HEK293 (cell line): ENCODE measurements around the gene ADAMTS2.

Experiments
- CTCF ChIA-PET: fragments of 350-600 bp; formaldehyde crosslinking; extraction: SDS; loops from one replicate; lab custom pipeline; 2021; ENCODE audit warnings: antibody characterized with exemption; lab: Yijun Ruan, JAX
- POLR2A ChIA-PET: fragments of 300-600 bp; formaldehyde crosslinking; extraction: SDS; loops from one replicate; lab custom pipeline; 2020; ENCODE audit warnings: antibody characterized with exemption, inconsistent platforms; lab: Yijun Ruan, JAX
- H3K27ac ChIP-seq: fragments of 200-500 bp; sonication (Bioruptor generic); 2 replicates; pipeline ENCODE4 v1.5.1; 2014; ENCODE audit warnings: low read depth, low read length, control low read depth, inconsistent platforms; ENCODE audit errors: extremely low read depth
- H3K36me3 ChIP-seq, 2 experiments: fragments of 200-500 bp in 1 of 2; sonication (Bioruptor generic) in 1 of 2; 1 replicate in 1 of 2; 2 replicates in 1 of 2; pipeline ENCODE4 v1.5.1; 2014 to 2017; ENCODE audit warnings: inconsistent platforms in 2 of 2, low read length in 2 of 2; ENCODE audit not compliant: control insufficient read depth in 2 of 2, insufficient read depth in 1 of 2
- H3K4me1 ChIP-seq: fragments of 200-500 bp; sonication (Bioruptor generic); 2 replicates; pipeline ENCODE4 v1.5.1; 2014; ENCODE audit warnings: mild to moderate bottlenecking, low read length, inconsistent platforms; ENCODE audit not compliant: control insufficient read depth, insufficient read depth
- H3K4me3 ChIP-seq: 2 replicates; pipeline ENCODE4 v1.5.1; 2011; ENCODE audit warnings: low read depth, mild to moderate bottlenecking, control low read depth, low read length, moderate library complexity
- H3K9me3 ChIP-seq: fragments of 200-500 bp; sonication (Bioruptor generic); 2 replicates; pipeline ENCODE4 v1.5.1; 2014; ENCODE audit warnings: low read depth, low read length, inconsistent platforms; ENCODE audit not compliant: control insufficient read depth, insufficient read depth
- MYNN ChIP-seq: fragments of 450-650 bp; formaldehyde crosslinking; IDR thresholded peaks from 2 replicates; pipeline ENCODE4 v1.5.1; 2016; ENCODE audit warnings: missing biosample characterization, missing genetic modification characterization, borderline replicate concordance
- SP2 ChIP-seq: fragments of 450-650 bp; formaldehyde crosslinking; IDR thresholded peaks from 2 replicates; pipeline ENCODE4 v1.5.1; 2016; ENCODE audit warnings: missing biosample characterization, missing genetic modification characterization
- TRIM28 ChIP-seq: IDR thresholded peaks from 2 replicates; pipeline ENCODE4 v1.6.1; 2011; ENCODE audit warnings: low read length, control low read depth, borderline replicate concordance
- ZNF132 ChIP-seq: fragments of 450-650 bp; formaldehyde crosslinking; IDR thresholded peaks from 2 replicates; pipeline ENCODE4 v1.5.1; 2017; ENCODE audit warnings: missing biosample characterization, missing genetic modification characterization, borderline replicate concordance
- ZNF157 ChIP-seq: fragments of 450-650 bp; formaldehyde crosslinking; IDR thresholded peaks from 2 replicates; pipeline ENCODE4 v1.5.1; 2016; ENCODE audit warnings: missing biosample characterization, missing genetic modification characterization
- ZNF324 ChIP-seq: fragments of 450-650 bp; formaldehyde crosslinking; IDR thresholded peaks from 2 replicates; pipeline ENCODE4 v1.5.1; 2016; ENCODE audit warnings: missing biosample characterization, missing genetic modification characterization
- ZNF354C ChIP-seq: fragments of 450-650 bp; formaldehyde crosslinking; IDR thresholded peaks from 2 replicates; pipeline ENCODE4 v1.5.1; 2016; ENCODE audit warnings: missing biosample characterization, missing genetic modification characterization, low read depth, borderline replicate concordance
- ZNF366 ChIP-seq: fragments of 450-650 bp; formaldehyde crosslinking; conservative IDR thresholded peaks from 2 replicates; pipeline ENCODE4 v1.5.1; 2016; ENCODE audit warnings: missing biosample characterization, missing genetic modification characterization
- ZNF394 ChIP-seq: fragments of 450-650 bp; formaldehyde crosslinking; IDR thresholded peaks from 2 replicates; pipeline ENCODE4 v1.5.1; 2016; ENCODE audit warnings: missing biosample characterization, missing genetic modification characterization, mild to moderate bottlenecking, moderate library complexity, borderline replicate concordance
- ZNF416 ChIP-seq: fragments of 450-650 bp; formaldehyde crosslinking; IDR thresholded peaks from 2 replicates; pipeline ENCODE4 v1.5.1; 2016; ENCODE audit warnings: missing biosample characterization, missing genetic modification characterization
- ZNF558 ChIP-seq: fragments of 450-650 bp; formaldehyde crosslinking; IDR thresholded peaks from 2 replicates; pipeline ENCODE4 v1.5.1; 2016; ENCODE audit warnings: missing biosample characterization, missing genetic modification characterization
- ZNF571 ChIP-seq: fragments of 450-650 bp; formaldehyde crosslinking; IDR thresholded peaks from 2 replicates; pipeline ENCODE4 v1.5.0; 2017; ENCODE audit warnings: missing biosample characterization, missing genetic modification characterization
- ZNF600 ChIP-seq: fragments of 450-650 bp; formaldehyde crosslinking; IDR thresholded peaks from 2 replicates; pipeline ENCODE4 v1.5.1; 2016; ENCODE audit warnings: missing biosample characterization, missing genetic modification characterization
- ZNF629 ChIP-seq: fragments of 450-650 bp; formaldehyde crosslinking; IDR thresholded peaks from 2 replicates; pipeline ENCODE4 v1.5.1; 2017; ENCODE audit warnings: missing biosample characterization, missing genetic modification characterization
- ZNF658 ChIP-seq: fragments of 450-650 bp; formaldehyde crosslinking; IDR thresholded peaks from 2 replicates; pipeline ENCODE4; 2016; ENCODE audit warnings: missing biosample characterization, missing genetic modification characterization
- ZNF701 ChIP-seq: fragments of 450-650 bp; formaldehyde crosslinking; IDR thresholded peaks from 2 replicates; pipeline ENCODE4 v1.5.1; 2016; ENCODE audit warnings: missing biosample characterization, missing genetic modification characterization
- ZNF791 ChIP-seq: fragments of 450-650 bp; formaldehyde crosslinking; IDR thresholded peaks from 2 replicates; pipeline ENCODE4 v1.5.1; 2016; ENCODE audit warnings: missing biosample characterization, missing genetic modification characterization
- TF ChIP-seq, protein P1 (sequence below): fragments of 450-650 bp; formaldehyde crosslinking; optimal IDR thresholded peaks from 2 replicates; pipeline ENCODE3; 2016; ENCODE audit warnings: missing biosample characterization, mild to moderate bottlenecking, missing genetic modification characterization
- TF ChIP-seq, protein P2 (sequence below): fragments of 450-650 bp; formaldehyde crosslinking; IDR thresholded peaks from 2 replicates; pipeline ENCODE4 v1.5.1; 2016; ENCODE audit warnings: missing biosample characterization, missing genetic modification characterization, borderline replicate concordance
- TF ChIP-seq, protein P3 (sequence below): fragments of 450-650 bp; formaldehyde crosslinking; IDR thresholded peaks from 2 replicates; pipeline ENCODE4 v1.5.1; 2016; ENCODE audit warnings: missing biosample characterization, missing genetic modification characterization

ADAMTS2 gene

DNA sequence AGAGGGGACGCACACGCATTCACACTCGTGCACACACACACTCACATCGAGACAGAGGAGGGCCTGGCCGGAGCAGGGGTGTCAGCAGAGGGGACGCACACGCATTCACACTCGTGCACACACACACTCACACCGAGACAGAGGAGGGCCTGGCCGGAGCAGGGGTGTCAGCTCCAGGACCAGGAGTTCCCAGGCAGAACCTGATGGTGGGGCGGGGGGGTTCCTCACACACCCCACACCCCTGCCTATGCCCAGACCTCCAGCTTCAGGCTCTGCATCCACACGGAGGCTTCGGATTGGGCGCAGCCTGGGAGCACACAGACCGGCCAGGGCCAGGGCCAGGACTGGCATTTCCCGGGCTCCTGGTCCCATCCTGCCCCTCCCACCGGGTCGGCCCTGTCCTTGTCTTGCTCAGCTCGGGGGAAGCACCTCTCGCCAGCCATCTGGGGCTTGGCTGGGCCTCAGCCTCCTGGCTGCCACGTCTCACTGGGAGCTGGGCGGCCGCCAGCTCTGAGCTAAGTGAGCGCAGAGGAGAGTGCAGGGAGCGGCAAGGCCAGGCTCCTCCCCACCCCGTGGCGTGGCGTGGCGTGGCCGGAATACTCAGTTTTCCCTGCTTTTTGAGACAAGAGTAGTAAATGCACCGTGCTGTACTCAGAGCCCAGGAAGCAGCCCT, 31.3 kb downstream of the ADAMTS2 start (continued):
- no peak for TF ChIP-seq ZNF629

DNA sequence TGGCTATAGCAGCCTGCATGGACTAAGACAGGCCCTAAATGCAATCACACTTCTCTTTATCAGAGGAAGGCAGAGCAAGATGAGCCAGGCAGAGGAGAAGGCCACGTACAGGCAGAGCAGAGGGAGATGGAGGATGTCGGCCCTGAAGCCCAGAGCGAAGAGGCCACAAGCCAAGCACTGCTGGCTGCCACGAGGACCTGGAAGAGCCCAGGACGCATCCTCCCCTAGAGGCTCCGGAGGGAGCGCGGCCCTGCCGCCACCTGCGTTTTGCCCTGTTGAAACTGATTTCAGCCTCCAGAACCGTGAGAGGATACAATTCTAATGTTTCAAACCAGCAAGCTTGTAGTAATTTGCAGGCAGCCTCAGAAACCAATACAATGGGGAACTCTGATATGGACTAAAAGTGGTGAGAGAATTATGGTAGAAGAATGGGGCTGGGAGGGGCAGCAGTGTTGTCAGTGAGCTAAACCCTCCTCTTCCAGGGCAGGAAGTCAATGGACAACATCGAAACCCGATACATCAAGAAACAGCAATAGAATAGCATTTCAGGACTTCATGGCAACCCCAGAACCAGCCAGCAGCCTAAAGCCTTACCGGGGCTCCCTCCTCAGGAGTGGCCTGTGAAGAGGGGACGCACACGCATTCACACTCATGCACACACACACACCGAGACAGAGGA, 32.6 kb downstream of the ADAMTS2 start:
- CTCF ChIA-PET: no interaction called here
- Histone ChIP-seq H3K27ac (no peak overlapping the region), H3K9me3 (no peaks in the 10 kb centered on the region), H3K4me1 (no peaks in the 10 kb centered on the region), H3K36me3 (no peaks in the 10 kb centered on the region), H3K4me3 (no peak overlapping the region)
- TF ChIP-seq ZNF324 (tag by site-specific recombination): no peak
- TF ChIP-seq ZNF701 (tag by site-specific recombination): no peak
- TF ChIP-seq ZNF600 (tag by site-specific recombination): no peak
- TF ChIP-seq, protein P1, sequence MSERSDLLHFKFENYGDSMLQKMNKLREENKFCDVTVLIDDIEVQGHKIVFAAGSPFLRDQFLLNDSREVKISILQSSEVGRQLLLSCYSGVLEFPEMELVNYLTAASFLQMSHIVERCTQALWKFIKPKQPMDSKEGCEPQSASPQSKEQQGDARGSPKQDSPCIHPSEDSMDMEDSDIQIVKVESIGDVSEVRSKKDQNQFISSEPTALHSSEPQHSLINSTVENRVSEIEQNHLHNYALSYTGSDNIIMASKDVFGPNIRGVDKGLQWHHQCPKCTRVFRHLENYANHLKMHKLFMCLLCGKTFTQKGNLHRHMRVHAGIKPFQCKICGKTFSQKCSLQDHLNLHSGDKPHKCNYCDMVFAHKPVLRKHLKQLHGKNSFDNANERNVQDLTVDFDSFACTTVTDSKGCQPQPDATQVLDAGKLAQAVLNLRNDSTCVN (tag by site-specific recombination): no peak
- no peak for TF ChIP-seq ZNF658 (tag by site-specific recombination)
- no peak for TF ChIP-seq ZNF558 (tag by site-specific recombination)
- TF ChIP-seq, protein P2, sequence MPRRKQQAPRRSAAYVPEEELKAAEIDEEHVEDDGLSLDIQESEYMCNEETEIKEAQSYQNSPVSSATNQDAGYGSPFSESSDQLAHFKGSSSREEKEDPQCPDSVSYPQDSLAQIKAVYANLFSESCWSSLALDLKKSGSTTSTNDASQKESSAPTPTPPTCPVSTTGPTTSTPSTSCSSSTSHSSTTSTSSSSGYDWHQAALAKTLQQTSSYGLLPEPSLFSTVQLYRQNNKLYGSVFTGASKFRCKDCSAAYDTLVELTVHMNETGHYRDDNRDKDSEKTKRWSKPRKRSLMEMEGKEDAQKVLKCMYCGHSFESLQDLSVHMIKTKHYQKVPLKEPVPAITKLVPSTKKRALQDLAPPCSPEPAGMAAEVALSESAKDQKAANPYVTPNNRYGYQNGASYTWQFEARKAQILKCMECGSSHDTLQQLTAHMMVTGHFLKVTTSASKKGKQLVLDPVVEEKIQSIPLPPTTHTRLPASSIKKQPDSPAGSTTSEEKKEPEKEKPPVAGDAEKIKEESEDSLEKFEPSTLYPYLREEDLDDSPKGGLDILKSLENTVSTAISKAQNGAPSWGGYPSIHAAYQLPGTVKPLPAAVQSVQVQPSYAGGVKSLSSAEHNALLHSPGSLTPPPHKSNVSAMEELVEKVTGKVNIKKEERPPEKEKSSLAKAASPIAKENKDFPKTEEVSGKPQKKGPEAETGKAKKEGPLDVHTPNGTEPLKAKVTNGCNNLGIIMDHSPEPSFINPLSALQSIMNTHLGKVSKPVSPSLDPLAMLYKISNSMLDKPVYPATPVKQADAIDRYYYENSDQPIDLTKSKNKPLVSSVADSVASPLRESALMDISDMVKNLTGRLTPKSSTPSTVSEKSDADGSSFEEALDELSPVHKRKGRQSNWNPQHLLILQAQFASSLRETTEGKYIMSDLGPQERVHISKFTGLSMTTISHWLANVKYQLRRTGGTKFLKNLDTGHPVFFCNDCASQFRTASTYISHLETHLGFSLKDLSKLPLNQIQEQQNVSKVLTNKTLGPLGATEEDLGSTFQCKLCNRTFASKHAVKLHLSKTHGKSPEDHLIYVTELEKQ (tag by site-specific recombination): no peak
- TF ChIP-seq MYNN (tag by site-specific recombination): no peak
- no peak for TF ChIP-seq ZNF354C (tag by site-specific recombination)
- POLR2A ChIA-PET: no interaction called here

DNA sequence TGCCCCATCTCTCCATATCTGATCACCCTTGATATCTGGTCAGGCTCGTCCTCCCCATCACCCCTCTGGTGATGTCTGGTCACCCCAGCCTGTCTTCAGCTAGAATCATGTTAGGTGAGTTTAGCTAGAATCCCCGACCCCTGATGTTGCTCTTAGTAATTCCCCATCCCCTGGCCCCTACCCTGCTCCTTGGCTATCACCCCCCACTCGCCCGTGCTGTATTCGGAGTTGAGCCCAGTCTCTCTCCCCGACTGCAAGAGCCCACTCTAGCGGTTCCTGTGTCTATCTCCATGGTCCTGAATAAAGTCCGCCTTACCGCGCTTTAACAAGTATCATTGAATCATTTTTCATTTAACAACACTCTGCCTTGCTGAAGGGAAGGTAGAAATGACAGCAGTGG, 33.7 kb downstream of the ADAMTS2 start:
- ChIA-PET CTCF (no interaction called here), POLR2A (no interaction called here)
- Histone ChIP-seq H3K9me3 (no peaks in the 10 kb centered on the region), H3K4me3 (no peak overlapping the region), H3K4me1 (no peaks in the 10 kb centered on the region), H3K27ac (no peak overlapping the region), H3K36me3 (no peaks in the 10 kb centered on the region)
- TF ChIP-seq SP2 (tag by site-specific recombination) (no peak), ZNF791 (tag by site-specific recombination) (no peak), TRIM28 (no peak), ZNF571 (no peak), ZNF132 (tag by site-specific recombination) (no peak), ZNF157 (tag by site-specific recombination) (no peak), ZNF394 (no peak), ZNF416 (no peak), ZNF366 (tag by site-specific recombination) (no peak)
- TF ChIP-seq, protein P3, sequence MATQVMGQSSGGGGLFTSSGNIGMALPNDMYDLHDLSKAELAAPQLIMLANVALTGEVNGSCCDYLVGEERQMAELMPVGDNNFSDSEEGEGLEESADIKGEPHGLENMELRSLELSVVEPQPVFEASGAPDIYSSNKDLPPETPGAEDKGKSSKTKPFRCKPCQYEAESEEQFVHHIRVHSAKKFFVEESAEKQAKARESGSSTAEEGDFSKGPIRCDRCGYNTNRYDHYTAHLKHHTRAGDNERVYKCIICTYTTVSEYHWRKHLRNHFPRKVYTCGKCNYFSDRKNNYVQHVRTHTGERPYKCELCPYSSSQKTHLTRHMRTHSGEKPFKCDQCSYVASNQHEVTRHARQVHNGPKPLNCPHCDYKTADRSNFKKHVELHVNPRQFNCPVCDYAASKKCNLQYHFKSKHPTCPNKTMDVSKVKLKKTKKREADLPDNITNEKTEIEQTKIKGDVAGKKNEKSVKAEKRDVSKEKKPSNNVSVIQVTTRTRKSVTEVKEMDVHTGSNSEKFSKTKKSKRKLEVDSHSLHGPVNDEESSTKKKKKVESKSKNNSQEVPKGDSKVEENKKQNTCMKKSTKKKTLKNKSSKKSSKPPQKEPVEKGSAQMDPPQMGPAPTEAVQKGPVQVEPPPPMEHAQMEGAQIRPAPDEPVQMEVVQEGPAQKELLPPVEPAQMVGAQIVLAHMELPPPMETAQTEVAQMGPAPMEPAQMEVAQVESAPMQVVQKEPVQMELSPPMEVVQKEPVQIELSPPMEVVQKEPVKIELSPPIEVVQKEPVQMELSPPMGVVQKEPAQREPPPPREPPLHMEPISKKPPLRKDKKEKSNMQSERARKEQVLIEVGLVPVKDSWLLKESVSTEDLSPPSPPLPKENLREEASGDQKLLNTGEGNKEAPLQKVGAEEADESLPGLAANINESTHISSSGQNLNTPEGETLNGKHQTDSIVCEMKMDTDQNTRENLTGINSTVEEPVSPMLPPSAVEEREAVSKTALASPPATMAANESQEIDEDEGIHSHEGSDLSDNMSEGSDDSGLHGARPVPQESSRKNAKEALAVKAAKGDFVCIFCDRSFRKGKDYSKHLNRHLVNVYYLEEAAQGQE: no peak
